ENCODE results near the gene ANKRD27.

- TF ChIP-seq EZH2 (IDR thresholded peaks at IDR 0.05; ENCODE audit: low read depth) = no peak
- TF ChIP-seq CTCF (conservative IDR thresholded peaks at IDR 0.05) = no peak
Measured at GRCh38 chr19:32674931-32675719, at the start of gene ANKRD27.

Data from PC-9 (cell line).